ENCODE measurements around the gene OVOL2.
"Not testable (repeated sequence)": the region's sequence is repeated elsewhere in the genome, so short reads cannot be mapped to it uniquely, and the experiment has no call there.

The OVOL2 gene

DNA sequence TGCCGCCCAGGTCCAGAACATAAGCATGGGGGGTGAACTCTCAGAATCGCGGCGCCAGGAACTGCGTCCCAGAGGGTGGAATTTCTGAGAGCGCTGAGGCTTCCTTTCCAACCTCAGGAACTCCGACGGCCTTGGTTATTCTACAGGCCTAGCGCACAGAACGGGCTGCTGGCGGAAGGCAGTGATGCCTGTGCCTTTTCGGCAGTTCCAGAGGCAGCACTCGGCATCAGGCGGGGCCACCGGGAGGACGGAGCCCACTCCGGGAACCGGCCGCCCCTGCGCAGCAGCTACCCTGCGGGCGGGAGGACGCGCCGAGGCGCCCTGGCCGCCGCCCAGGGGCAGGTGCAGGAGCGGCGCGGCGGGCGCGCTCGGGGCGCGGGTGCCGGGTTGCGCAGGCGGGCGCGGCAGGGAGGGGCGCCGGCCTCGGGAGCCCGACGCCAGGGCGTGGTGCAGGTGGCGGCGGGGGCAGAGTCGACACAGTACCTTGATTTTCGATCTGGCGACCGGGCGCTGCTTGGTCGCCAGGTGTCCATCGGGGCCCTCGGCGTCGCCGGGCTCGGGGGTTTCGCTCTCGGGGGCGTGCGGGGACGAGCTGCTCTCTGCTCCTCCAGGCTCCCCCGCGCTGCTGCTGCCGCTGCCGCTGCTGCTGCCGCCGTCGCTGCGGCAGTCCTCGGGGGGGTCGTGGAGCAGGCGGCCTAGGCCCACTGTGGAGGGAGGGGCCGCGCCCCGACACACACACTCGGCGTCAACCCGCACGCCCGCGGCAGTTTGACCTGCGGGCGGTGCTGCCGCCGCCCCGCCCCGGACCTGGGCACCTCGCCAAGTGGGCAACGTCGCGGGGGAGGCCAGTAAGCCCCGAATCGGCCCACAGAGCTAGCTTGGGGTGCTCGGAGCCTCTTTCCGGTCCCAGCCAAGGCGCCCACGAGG, 1.3 kb downstream of the OVOL2 start:
- DNase-seq, result peak; percentile 29

DNA sequence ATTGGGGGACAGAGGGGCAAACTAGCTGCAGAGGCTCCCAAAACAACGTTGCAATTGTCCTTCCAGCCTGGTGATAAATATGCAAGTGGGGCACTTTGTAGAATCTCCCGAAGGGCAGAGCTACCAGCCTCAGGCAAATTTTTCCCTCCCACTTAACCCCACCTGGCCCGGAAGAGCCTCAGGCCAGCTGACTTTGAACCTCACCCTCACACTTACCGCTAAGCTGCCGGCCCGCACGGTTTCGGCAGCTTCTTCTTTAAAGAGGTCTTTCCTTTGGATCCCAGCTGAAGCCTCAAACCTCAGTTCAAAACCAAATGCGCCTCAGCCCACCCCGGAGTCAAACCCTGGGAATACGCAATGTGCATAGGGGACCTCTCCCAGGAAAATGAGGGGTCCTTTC, 2.5 kb downstream of the OVOL2 start:
- DNase-seq, result no peak

DNA sequence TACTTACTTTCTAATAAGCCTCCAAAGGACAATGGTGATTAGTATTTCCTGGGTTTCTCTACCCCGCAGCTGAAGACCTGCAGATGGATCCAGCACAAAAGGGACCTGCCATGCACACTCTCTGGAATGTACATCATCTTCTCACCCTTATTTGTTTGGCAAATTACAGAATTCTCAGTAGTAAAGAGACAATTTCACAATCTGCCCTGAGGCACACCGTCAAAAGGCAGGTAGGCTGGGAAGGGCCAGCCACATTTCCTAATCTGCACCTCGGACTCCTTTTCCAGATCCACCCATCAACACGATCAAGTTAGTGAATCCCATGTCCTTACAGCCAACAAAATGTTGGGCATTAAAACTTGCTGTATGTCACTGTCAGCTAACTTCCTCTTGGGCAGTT, 4.9 kb downstream of the OVOL2 start:
- no peak for DNase-seq

DNA sequence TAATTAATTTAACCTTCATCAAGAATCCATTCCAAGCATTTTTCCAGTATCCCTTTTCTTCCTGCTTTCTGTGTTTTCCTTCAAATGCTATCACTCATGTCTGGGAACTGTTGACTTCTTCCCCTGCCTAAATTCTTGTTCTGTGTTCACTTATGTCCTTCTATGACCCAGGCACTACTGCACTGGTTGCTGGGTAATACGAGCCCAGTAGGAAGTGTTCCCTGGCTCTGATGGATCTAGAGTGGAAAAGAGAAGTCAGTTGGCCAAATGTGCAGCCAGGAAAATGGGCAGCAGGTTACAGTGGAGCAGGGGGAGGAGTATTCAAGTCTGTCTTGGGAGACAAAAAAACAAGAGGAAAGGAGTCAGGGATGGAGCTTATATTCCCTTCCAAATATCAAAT, 7.1 kb downstream of the OVOL2 start:
- DNase-seq, result no peak

DNA sequence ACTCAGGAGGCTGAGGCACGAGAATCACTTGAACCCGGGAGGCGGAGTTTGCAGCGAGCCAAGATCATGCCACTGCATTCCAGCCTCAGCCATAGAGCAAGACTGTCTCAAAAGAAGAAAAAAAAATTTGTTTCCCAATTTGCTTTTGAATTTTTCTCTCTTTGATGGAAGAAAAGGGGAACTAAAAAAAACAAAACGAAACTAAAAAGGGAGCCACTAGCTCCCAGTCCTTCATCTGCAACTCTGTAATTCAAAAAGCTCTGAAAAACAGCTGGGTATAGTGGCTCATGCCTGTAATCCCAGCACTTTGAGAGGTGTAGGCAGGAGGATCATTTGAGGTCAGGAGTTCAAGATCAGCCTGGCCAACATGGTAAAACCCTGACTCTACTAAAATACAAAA, 9.5 kb downstream of the OVOL2 start:
- DNase-seq, result no peak

DNA sequence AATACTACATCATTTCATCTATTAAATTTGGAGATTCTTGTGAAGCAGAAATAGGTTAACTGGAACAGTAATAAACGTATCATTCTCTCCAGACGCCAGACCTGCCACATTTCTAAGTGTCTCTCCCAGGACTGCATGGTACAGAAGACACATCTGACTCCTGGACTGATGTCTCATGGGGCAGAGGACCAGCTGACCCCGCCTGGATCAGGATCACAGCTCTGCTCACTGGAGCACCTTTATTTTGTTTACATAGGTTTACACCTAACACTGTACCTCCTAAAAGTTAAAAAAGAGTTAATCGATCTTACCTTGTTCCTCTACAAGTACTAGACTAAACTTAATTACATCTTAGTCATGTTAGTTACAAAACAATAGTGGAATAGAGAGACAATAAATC, 11.2 kb downstream of the OVOL2 start:
- DNase-seq, result no peak

DNA sequence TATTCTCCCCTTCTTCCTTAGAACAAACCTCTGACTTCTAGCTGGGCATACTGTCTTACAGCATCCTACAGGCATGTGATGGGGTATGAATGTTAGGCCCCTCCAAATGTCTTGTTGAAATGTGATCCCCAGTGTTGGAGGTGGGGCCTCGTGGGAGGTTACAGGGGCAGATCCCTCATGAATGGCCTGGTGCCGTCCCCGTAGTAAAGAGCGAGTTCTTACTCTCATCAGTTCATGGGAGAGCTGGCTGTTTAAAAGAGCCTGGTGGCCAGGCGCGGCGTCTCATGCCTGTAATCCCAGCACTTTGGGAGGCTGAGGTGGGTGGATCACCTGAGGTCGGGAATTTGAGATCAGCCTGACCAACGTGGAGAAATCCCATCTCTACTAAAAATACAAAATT, 15.5 kb downstream of the OVOL2 start:
- no peak for DNase-seq

DNA sequence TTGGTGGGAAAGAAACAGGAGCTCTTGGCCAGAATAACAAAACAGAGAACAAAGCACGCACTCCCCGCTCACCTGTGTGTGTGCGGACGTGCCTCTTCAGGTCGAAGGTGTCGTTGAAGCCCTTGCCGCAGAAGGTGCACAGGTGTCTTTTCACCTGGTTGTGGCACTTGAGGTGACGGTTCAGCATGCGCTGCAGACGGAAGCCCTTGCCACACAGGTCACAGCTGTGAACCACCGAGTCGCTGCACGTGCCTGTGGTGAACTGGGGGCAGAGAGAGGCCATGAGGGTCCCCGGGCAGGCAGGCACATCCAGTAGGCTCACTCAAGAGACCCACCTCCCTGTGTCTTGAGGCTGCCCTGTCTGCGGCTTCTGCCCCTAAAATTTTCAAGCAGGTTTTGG, 16.3 kb downstream of the OVOL2 start:
- no peak for DNase-seq

DNA sequence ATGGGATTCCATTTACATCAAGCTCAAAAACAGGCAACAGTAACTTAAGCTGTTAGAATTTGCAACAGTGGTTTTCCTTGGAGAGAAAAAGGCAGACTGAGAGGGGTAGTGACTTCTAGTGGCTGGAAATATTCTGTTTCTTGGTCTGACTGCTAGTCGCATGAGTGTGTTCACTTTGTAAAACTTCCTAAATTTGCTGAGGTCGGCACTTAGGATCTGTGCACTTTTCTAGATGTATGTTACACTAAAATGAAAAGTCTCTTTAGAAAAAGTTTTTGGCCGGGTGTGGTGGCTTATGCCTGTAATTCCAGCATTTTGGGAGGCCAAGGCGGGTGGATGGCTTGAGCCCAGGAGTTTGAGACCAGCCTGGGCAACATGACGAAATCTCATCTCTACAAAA, 18.7 kb downstream of the OVOL2 start:
- DNase-seq, result no peak

DNA sequence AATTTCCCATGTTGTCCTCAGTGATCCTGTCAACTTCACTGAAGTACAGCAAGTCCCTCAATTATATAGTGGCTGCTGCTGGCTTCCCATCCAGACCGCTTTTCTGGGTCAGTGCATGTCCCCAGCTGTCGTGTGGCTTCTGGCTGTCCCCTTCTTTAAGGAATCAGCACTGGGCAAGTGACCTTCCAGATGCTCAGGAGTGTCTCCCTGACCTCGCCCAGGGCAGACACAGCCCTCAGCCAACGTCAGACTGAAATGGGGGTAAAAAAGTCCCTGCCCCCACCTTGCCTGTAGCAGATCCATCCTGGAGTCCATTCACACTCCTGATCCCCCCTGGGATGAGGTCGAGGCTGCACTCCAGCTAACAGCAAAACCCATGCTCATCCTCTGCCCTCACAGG, 23.7 kb downstream of the OVOL2 start:
- DNase-seq, result no peak

DNA sequence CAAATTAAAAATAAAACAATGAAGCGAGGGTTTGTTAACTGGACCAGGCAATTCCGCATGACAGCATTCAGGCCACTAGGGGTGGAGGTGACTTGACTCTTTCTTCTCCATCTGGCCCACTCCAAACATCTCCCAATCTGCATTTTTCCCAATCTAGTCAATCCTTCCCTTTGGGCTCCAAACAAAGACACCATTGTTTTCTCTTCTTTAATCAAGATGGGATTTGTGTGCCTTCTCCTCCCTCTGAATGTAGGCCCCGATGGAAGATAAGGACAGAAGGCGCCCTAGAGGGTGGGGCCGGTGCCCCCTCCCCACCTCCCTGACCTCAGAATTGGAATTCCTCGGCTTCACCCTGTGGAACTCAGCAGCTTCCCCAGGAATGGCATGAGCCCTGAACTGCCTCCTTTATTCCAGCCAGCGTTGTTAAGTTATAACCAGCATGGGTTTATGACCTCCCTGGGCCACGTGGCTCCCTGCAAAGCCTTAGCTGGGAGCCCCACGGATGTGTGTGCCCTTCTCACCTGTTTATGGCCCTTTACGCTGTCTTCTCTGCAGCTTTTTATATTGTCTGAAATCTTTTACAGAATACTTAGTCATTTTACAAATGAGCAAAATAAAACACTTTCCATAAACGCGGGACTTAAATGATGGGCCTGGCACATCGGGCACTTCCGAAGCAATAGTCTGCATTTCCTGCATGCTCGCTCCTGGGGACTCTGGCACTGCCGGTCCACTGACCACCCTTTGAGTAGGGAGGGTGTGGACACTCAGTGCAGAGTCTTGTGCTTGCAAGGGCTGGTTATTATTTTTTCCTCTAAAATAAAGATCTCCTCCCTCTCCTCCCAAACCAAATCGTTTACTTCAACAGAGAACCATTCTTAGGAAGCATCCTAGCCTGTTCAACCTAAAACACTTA, 24.5 kb downstream of the OVOL2 start:
- DNase-seq, result no peak

DNA sequence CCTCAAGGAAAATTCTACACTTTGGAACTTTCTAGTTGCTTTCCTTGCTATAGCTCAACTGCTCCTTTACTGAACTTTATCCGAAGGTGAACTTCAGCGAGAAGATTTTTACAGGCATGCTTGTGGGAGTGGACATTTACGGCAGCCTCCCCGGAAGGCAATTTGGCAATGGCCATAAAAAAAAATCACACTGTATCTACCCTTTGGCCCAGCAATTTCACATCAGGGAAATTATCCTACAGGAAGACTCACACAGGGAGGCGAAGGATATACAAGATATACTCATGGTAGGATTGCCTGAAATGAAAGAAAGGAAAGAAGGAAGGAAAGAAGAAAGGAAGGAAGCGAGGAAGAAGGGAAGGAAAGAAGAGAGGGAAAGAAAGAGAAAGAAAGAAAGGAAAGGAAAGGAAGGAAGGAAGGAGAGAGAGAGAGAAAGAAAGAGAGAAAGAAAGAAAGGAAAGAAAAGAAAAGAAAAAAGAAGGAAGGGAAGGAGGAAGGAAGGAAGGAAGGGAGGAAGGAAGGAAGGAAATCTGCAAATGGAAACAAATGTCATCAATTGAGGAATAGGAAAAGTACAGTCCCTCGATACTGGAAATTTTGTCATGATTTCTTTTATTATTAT, 25.7 kb downstream of the OVOL2 start:
- no peak for DNase-seq

DNA sequence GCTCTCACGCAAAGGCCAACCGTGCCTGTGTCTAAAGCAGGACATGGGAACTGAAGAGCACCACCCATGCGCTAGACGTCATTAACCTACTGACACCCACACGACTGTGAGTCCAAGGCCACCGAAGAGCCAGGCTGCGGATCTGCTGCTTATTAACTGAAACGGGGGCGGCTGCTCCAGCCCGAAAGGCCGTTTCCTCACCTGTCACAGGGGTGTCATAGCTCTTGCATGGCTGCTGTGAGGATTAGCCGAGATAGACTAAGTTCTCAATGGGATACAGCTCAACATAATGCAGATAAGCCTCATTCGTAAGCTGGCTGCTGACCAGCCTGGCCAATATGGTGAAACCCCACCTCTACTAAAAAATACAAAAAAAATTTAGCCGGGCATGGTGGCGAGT, 26.7 kb downstream of the OVOL2 start:
- no peak for DNase-seq

DNA sequence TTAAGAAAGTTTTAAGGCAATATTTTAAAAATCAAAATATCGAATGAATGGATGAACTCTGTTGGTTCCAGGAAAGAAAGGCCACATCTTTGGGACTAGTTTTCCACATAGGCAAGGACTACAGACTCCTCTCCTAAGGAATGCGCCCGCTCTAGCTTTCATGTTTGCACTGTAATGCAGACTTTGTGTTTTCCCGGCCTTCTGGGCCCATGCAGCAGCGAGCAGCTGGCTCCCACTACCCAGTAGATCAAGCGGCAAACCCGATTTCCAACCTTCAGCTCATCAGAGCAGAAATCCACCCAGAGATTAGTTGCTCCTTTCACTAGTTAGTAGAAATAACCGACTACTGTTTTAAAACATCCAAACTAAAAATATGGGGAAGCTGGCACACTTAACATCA, 27.7 kb downstream of the OVOL2 start:
- no peak for DNase-seq

DNA sequence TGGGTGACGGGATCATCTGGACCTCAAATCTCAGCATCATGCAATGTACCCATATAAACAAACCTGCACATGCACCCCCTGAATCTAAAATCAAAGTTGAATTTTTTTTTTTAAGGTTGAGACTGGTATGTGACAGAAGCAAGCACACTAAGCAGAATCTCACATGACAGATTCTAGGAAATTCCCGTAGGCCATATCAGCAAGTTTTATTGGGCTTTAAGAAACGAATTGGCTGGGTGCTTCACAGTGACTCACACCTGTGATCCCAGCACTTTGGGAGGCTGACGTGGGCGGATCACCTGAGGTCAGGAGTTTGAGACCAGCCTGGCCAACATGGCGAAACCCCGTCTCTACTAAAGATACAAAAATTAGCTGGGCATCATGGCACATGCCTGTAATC, 30.7 kb downstream of the OVOL2 start:
- DNase-seq, result not testable (repeated sequence)

DNA sequence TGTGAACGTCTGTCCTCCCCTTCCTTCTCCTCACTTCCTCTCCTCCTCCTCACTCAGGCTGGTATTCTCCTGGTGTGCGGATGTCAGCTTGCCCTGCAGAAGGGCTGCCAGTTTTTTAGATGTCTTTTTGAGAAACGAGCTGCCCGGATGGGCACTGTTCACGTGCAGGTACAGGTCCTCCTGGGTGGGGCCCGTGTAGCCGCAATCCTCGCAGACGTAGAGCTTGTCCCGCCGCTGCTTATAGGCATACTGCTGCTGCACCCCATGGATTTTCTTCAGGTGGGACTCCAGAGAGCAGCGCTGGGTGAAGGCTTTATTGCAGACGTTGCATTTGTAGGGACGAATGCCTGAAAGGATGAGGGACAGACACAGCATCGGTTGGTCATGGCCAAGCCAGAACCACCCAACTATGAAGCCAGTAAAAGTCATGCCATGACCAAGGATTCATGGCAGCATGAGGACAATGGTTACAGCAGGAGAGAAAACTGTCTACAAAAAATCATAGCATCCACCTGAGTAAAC, 33.0 kb downstream of the OVOL2 start:
- no peak for DNase-seq

DNA sequence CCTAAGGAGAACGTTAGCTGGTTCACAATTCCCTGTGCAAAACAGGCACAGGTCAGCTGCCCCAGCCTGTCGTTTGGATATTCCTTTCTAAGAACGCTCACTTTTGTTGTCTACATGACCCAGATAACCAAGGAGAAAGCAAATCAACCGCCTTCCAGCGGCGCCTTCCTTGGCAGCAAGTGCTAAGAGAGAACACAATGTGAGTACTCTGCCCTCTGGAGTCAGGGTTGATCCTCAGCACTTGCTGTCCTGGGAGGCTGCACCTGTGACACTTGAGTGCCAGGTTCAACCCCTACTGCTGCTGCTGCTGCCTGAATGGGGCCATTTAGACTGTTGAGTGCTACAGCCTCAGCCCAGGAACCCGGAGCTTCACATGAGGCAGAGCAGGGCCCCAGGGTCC, 36.8 kb downstream of the OVOL2 start:
- no peak for DNase-seq

DNA sequence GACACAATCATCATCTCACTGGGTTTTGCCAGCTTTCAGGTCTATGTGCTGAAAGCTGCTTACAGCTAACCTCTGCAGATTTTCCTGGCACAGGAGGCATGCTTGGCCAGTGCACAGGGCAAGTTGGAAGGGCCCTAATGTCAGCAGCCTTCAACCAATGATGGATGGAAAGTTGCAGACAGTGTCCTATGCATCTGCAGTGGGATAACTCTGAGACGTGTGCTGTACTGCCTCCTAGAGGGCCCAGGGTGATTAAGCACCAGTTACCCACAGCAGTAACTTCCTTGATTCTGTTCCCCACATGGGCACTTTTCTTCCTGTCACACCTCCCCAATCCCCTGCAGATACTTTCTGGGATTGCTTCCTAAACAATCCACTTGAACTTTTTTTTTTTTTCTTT, 38.6 kb downstream of the OVOL2 start:
- no peak for DNase-seq

DNA sequence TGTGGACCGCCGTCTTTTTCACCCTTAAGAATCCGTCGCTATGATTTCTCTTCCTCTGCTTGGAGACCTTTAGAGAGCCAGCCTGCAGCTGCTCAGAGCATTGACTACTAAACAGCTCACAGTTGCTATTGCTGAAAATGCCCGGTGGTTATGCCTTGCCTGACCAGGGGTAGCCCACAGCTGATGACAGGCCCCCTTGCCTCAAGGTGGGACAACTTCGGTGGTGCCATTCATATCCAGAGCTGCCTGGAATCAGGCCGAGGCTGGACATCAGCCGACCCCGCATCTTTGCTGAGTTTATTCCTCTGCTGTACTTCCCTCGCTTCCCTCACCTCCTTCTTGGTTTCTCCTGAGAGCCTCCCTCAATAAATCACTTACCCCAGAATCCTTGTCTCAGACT, 39.6 kb downstream of the OVOL2 start:
- DNase-seq, result no peak

DNA sequence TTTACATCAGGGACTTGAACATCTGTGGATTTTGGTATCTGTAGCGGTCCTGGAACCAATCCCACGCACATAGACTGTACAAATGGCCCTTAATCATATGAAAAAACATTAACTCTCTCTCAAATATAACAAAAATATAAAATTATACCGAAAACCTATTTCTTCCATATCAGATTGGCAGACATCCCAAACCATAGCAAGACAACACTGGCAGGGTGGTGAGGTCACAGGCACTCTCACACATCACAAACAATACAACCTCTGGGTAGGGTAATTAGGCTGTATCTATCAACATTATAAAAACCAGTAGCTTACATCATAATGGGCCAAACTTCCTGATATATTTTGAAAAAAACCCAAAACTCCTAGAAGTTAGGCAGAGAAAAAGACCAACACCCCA, 40.9 kb downstream of the OVOL2 start:
- DNase-seq, result no peak

DNA sequence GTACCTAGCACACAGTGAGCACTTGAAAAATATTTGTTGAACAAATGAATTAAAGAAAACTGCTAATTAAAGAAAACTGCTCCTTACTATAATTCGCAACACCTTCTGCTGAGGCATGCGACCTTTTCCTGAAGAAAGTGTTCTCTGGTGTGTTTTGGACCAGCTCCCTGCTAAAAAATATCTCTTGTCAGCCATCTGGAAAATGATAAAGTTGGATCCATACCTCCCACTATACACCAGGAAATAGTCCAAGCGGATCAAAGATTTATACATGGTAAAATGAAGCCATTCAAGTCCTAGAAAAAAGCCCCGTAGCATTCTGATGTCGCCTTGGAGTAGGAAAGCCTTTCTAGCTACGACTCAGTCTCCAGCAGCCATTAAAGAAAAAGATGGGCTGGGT, 43.3 kb downstream of the OVOL2 start:
- no peak for DNase-seq

DNA sequence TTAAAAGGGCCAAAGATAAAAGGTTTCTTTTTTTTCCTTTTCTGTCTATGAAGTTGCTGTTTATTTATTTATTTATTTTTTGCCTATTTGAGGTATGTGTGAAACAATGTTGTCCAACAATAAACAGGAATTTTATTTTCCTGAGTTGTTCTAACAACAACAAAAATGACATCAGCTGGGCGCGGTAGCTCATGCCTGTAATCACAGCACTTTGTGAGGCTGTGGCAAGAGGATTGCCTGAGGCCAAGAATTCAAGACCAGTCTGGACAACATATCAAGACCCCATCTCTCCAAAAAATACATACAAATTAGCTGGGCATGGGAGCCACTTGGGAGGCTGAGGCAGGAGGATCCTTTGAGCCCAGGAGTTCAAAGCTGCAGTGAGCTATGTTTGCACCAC, 44.8 kb downstream of the OVOL2 start:
- DNase-seq, result no peak

DNA sequence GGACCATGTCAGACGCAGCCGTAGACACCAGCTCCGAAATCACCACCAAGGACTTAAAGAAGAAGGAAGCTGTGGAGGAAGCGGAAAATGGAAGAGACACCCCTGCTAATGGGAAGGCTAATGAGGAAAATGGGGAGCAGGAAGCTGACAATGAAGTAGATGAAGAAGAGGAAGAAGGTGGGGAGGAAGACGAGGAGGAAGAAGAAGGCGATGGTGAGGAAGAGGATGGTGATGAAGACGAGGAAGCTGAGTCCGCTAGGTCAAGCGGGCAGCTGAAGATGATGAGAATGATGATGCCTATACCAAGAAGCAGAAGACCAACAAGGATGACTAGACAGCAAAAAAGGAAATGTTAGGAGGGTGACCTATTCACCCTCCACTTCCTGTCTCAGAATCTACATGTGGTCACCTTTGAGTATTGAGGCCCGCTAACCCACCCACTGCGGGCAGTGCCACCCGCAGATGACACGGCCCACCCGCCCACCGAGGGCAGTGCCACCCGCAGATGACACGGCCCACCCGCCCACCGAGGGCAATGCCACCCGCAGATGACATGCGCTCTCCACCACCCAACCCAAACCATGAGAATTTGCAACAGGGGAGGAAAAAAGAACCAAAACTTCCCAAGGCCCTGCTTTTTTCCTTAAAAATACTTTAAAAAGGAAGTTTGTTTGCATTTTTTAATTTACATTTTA, 45.6 kb downstream of the OVOL2 start:
- DNase-seq, result no peak
